Sigmoid colon (tissue), 7 donors: ENCODE results near the gene BCL6B. TPM values are rescaled to one million over a fixed set of nuclear protein-coding genes. Genes with fewer than 3 reads are reported as not detected.

Source experiments
- DNase-seq: peaks from one replicate; pipeline ENCODE4 v3.0.0-alpha.2; 2019
- H3K27ac ChIP-seq, 4 donors: fragments of 200-600 bp; sonication (generic); one replicate each; pipeline ENCODE4 v1.5.1; 2016 to 2019; ENCODE audit warnings: mild to moderate bottlenecking in 1 of 4
- H3K27me3 ChIP-seq, 3 donors: fragments of 200-600 bp; sonication (generic); one replicate each; pipeline ENCODE4 v1.5.1; 2019; ENCODE audit warnings: mild to moderate bottlenecking in 1 of 3
- H3K36me3 ChIP-seq, 4 donors: fragments of 200-600 bp; sonication (generic); one replicate each; pipeline ENCODE4 v1.5.1; 2016 to 2019
- H3K4me1 ChIP-seq, 4 donors: fragments of 200-600 bp; sonication (generic); one replicate each; pipeline ENCODE4 v1.5.1; 2017 to 2019
- H3K4me3 ChIP-seq, 4 donors: fragments of 200-600 bp; sonication (generic); one replicate each; pipeline ENCODE4 v1.5.1; 2017 to 2019; ENCODE audit warnings: mild to moderate bottlenecking in 2 of 4, moderate library complexity in 1 of 4
- H3K9me3 ChIP-seq, 4 donors: fragments of 200-600 bp in 3 of 4; sonication (generic) in 3 of 4; one replicate each; pipeline versions ENCODE4 v1.5.1 to v1.6.1; 2013 to 2019
- EP300 ChIP-seq, 4 donors: sonication (generic); formaldehyde crosslinking; IDR thresholded peaks; one replicate each; pipeline ENCODE4 v1.6.1; 2017; ENCODE audit warnings: antibody characterized with exemption in 4 of 4
- POLR2A ChIP-seq, 2 donors: fragments of 450-650 bp; IDR thresholded peaks; one replicate each; pipeline ENCODE4 v1.6.1; 2016; ENCODE audit warnings: antibody characterized with exemption in 2 of 2, mild to moderate bottlenecking in 2 of 2, moderate library complexity in 2 of 2
- POLR2AphosphoS5 ChIP-seq, 4 donors: sonication (generic); formaldehyde crosslinking; IDR thresholded peaks; one replicate each; pipeline ENCODE4 v1.6.1; 2017; ENCODE audit warnings: antibody characterized with exemption in 4 of 4
- WGBS, 2 donors: extraction: QIAGEN DNeasy Blood & Tissue Kit; methylation state at CpG; one replicate each; pipeline ENCODE4 v1.1.7; 2013; 5-methylcytosine and 5-hydroxymethylcytosine counted together
- intact Hi-C: fragments of 100-400 bp; cut with DNase I; formaldehyde crosslinking; loops from one replicate; pipeline ENCODE4 v1.15.1; 2023
- polyA plus RNA-seq, 3 donors: library from polyadenylated mRNA; stranded (reverse); fragments of 200-250 nt; gene quantifications; one replicate each; pipeline ENCODE4 v1.2.3, GENCODE V29; 2013
- total RNA-seq, 4 donors: library from RNA; depleted of rRNA; stranded (reverse); fragments of >200 nt; gene quantifications; one replicate each; pipeline ENCODE4 v1.1.0, GENCODE V29; 2016
- TF ChIP-seq, protein P1 (sequence below), 4 experiments: fragments of 450-650 bp in 3 of 4; fragments of 200-600 bp in 1 of 4; IDR thresholded peaks; one replicate each; pipeline ENCODE4 v1.5.1; 2016 to 2019; ENCODE audit warnings: antibody characterized with exemption in 4 of 4, mild to moderate bottlenecking in 3 of 4, moderate library complexity in 2 of 4
- donor health status: healthy with polysubstance abuse.
- donor health status: Bipolar disorder and iron deficiency.
- donor health status: healthy.

BCL6B gene
- total and polyA plus RNA-seq, 7 donors, result 0.46 to 3.6 (median 2.6) TPM

GRCh38 chr17:7002288-7003047 lies 20.4 kb upstream of the BCL6B start:
- WGBS, 2 donors, result 75 to 90% methylated on average over 6 of the region's 6 CpGs
- Histone ChIP-seq H3K27ac (no peak overlapping the region), H3K4me3 (no peak overlapping the region), H3K27me3 (no peaks in the 10 kb centered on the region), H3K4me1 (no peaks in the 10 kb centered on the region), H3K36me3 (peaks cover 14 to 60% (median 18%) of the 10 kb centered on the region in 4 donors), H3K9me3 (no peaks in the 10 kb centered on the region)
- peak; percentile 32 for DNase-seq
- intact Hi-C loops, result loop anchor here (5.0 to 10.0 kb wide), 2 partner anchors 158 to 335 kb away; no protein-coding TSS in a partner anchor
- TF ChIP-seq POLR2A (IDR thresholded peaks at IDR 0.05) (no peak), EP300 (IDR thresholded peaks at IDR 0.05) (no peak)
- TF ChIP-seq, protein P1, sequence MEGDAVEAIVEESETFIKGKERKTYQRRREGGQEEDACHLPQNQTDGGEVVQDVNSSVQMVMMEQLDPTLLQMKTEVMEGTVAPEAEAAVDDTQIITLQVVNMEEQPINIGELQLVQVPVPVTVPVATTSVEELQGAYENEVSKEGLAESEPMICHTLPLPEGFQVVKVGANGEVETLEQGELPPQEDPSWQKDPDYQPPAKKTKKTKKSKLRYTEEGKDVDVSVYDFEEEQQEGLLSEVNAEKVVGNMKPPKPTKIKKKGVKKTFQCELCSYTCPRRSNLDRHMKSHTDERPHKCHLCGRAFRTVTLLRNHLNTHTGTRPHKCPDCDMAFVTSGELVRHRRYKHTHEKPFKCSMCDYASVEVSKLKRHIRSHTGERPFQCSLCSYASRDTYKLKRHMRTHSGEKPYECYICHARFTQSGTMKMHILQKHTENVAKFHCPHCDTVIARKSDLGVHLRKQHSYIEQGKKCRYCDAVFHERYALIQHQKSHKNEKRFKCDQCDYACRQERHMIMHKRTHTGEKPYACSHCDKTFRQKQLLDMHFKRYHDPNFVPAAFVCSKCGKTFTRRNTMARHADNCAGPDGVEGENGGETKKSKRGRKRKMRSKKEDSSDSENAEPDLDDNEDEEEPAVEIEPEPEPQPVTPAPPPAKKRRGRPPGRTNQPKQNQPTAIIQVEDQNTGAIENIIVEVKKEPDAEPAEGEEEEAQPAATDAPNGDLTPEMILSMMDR (IDR thresholded peaks at IDR 0.05), result no peak

GRCh38 chr17:7003745-7004144 lies 19.1 kb upstream of the BCL6B start:
- H3K9me3 ChIP-seq, result no peaks in the 10 kb centered on the region
- H3K36me3 ChIP-seq, result peaks cover 14 to 55% (median 18%) of the 10 kb centered on the region in 4 donors

DNA sequence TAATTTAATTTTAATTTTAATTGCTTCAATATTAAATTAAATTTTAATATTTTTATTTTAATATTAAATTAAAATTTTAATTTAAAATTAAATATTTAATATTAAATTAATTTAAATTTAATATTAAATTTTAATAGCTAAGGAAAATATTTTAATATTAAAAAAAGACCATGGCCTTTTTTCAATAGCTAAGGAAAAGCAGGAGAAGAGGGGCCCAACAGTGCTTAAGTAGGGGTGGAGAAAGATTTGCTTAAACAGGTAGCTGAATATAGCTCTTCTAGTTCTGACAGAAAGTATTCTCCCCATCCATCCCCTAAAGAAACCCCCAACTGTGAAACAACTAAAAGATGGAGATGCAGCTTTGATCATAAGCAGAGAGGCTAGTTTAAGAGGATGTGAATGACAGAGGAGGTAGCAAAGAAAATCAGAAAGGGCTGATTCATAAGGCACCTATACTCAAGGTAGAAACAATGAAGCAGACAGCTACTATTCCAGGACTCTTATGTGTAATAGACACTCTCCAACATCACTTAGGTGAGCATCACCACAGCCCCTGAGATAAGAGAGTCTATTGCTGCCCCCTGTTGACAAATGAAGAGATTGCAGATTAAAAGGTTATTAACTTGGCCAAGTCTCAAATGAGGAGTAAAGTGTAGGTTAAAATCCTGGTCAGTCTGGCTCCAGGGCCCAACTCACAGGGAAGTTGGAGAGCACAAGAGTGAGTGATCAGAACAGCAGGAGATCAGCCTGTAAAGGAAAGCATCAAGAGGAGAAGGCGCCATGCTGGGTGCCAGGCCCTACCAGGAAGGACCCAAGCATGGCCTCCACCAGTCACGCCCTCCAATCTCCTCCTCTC lies 18.2 kb upstream of the BCL6B start:
- WGBS, 2 donors, result 84 to 87% methylated on average over 2 of the region's 2 CpGs
- Histone ChIP-seq H3K9me3 (no peaks in the 10 kb centered on the region), H3K27me3 (no peaks in the 10 kb centered on the region), H3K27ac (no peak overlapping the region), H3K36me3 (peaks cover 14 to 46% (median 18%) of the 10 kb centered on the region in 4 donors), H3K4me3 (no peak overlapping the region), H3K4me1 (peaks cover 0 to 3% (median 1%) of the 10 kb centered on the region in 4 donors)
- TF ChIP-seq POLR2A (IDR thresholded peaks at IDR 0.05), result no peak
- TF ChIP-seq EP300 (IDR thresholded peaks at IDR 0.05), result no peak
- TF ChIP-seq, protein P1 (IDR thresholded peaks at IDR 0.05), result peak; percentile 15 to 66 (median 64)
- DNase-seq, result no peak
- intact Hi-C loops, result loop anchor here (2.0 to 10.0 kb wide), 3 partner anchors 92 to 337 kb away; no protein-coding TSS in a partner anchor

More at GRCh38 chr17:7003745-7004144, 19.1 kb upstream of the BCL6B start:
- H3K4me1 ChIP-seq, result no peaks in the 10 kb centered on the region
- TF ChIP-seq, protein P1 (IDR thresholded peaks at IDR 0.05), result no peak
- TF ChIP-seq POLR2A (IDR thresholded peaks at IDR 0.05), result no peak
- no peak for TF ChIP-seq EP300 (IDR thresholded peaks at IDR 0.05)
- no peak for TF ChIP-seq POLR2AphosphoS5 (IDR thresholded peaks at IDR 0.05)
- 95 to 98% methylated on average over 2 of the region's 2 CpGs for WGBS, 2 donors
- DNase-seq, result no peak
- intact Hi-C loops, result loop anchor here (2.0 to 10.0 kb wide), 3 partner anchors 91 to 336 kb away; no protein-coding TSS in a partner anchor
- H3K4me3 ChIP-seq, result no peak overlapping the region
- no peak overlapping the region for H3K27ac ChIP-seq
- H3K27me3 ChIP-seq, result no peaks in the 10 kb centered on the region

- Histone ChIP-seq H3K9me3 (no peaks in the 10 kb centered on the region), H3K4me3 (no peak overlapping the region), H3K27me3 (no peaks in the 10 kb centered on the region), H3K27ac (no peak overlapping the region), H3K36me3 (peaks cover 14 to 35% (median 16%) of the 10 kb centered on the region in 4 donors), H3K4me1 (peaks cover 0 to 14% (median 9%) of the 10 kb centered on the region in 4 donors)
- intact Hi-C loops, result loop anchor here (2.0 to 10.0 kb wide), 2 partner anchors 93 to 161 kb away; no protein-coding TSS in a partner anchor
- TF ChIP-seq POLR2A (IDR thresholded peaks at IDR 0.05), result no peak
- no peak for TF ChIP-seq EP300 (IDR thresholded peaks at IDR 0.05)
- TF ChIP-seq, protein P1 (IDR thresholded peaks at IDR 0.05), result no peak
- TF ChIP-seq POLR2AphosphoS5 (IDR thresholded peaks at IDR 0.05), result no peak
- WGBS, 2 donors, result 73 to 82% methylated on average over 6 to 7 of the region's 7 CpGs
- DNase-seq, result no peak
Observed at GRCh38 chr17:7005716-7006115, 17.1 kb upstream of the BCL6B start.
